GM21786 (cell line): ENCODE results near the gene POU3F1.

Experiments used
- ATAC-seq: cut with Tn5 transposase; IDR thresholded peaks from one replicate; pipeline ENCODE4 v1.9.1; 2021; ENCODE audit not compliant: unreplicated experiment

The POU3F1 gene

GRCh38 chr1:38006008-38006828 lies 40.4 kb downstream of the POU3F1 start:
- no peak for ATAC-seq

DNA sequence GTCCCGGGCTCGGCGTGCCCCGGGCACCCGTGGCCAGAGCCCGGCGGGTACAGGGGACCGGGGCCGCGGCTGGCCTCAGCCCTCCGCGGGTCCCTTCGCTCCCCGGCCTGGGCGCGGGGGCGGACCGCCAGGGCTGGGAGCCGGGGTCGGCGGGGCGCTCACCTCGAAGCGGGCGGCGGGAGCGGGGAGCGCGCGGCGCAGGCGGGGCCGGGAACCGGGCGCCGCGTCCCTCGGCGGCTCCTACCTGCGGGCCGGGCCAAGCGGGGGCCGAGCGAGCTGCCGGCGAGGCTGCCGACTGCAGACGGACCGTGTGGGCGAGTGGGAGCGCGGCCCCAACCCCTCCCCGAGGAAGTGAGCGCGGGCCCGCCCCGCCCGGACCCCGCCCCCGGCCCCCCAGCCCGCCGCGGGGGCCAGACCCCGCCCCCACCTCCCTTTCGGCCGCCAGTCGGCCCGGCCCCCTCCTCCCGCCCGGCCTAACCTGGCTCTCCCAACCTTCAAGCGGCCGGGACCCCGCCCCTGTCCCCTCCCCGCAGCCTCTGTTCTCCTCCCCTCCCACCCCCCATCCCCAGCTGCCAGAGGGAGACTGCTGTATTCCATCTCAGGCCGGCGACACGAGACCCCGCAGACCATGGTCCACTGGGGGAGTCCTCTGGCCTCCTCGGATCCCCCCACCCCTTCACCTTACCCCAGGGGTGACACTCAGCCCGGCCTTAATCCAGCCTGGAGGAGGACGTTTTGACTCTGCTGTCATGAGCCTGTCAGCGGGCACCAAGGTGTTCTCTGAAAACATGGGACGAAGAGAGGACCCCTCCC lies 41.2 kb downstream of the POU3F1 start, which contains the start of gene FHL3:
TSS of gene FHL3 (minus strand) at position 320 of the 813 bp plus-strand sequence. CDS start 6,102 bp downstream, outside the sequence.
- no peak for ATAC-seq

- no peak for ATAC-seq
These were observed 42.1 kb downstream of the POU3F1 start for GRCh38 chr1:38004284-38005108.

GRCh38 chr1:38003261-38004250 lies 43.0 kb downstream of the POU3F1 start:
- ATAC-seq = no peak

DNA sequence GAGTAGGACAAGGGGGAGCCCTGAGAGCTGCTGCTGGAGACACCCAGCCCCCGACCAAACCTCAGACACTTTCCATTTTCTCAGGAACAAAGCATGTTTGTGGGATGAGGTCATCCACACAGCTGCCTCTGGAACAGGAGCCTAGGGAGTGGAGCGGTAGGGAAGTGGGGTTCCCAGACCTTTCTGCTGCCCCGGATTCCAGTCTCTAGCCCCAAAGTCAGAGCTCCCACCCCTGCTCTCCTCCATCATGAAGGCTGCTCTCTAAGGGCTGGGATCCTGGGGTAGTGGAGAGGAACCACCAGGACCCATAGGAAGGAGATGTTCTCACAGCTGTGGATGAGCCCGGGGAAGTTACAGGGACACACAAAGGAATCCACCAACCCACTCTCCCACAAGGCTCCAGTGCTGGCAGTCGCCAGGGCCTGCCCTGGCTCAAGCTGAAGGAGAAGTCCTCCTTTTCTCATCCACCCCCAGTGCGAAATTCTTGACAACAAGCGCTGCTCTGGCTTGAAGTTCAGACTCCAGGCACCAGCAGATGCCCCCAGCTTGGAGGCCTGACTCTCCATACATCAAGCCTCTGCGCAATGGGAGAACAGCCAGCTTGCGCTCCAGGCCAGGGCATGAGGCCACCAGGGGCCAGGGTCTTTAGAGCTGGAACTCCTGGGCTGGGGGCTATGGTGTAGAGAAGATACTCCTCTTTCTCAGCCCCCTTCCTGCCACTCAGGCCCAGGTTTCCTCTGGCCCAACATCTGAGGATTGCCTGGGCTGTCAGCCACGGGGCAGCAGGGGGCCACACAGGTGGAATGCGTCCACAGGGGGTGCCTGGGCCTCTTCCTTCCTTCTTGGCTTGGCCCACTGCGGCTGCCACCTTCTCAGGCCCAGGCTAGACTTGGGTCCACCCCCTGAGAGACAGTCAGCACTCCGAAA lies 45.8 kb downstream of the POU3F1 start:
- no peak for ATAC-seq

DNA sequence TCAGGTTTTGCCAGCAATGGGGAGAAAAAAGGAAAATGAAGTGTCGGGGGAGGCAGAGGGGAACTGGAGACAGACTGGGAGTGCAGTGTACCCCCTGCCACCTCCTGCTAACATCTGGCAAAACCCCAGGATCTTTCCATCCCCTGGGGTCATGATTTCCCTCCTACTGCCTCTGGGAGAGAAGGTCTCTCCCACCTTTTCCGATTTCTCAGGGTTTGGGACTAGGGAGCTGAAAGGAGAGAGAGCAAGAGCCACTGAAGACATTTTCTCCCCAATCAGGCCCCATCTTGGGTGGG lies 46.4 kb downstream of the POU3F1 start:
- ATAC-seq = no peak

GRCh38 chr1:37999430-38000232 lies 47.0 kb downstream of the POU3F1 start:
- no peak for ATAC-seq

GRCh38 chr1:37998913-37999429 lies 47.6 kb downstream of the POU3F1 start:
- ATAC-seq = no peak

DNA sequence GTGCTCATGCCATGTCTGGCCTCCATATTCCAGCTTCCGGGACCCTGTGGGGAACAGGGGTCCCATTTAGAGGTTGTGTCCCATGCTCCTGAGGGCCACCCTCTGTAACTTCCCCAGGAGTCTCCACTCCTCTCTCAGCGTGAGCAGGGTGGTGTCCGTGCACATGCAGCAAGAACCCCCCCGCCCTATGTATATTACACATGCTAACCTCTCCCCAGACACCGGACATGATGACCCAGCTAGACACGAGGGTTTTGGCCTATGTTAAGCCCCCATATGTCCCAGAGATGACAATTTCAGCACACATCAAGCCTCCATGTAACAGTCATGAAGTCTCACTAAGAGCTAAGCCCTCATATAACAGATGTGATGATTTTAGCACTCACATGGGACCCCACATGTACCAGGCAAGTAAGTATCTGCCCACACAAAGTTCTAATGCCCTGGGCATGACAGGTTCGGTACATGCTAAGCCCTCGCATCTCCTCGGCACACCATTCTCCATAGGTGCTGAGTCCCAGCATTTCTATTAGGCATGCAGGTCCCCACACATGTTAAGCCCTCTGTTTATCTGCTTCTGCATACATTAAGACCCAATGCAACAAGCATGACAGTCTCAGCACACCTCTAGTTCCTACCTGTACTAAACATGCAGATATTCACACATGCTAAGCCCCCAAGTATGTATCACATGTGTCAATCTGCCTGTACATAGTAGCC lies 48.3 kb downstream of the POU3F1 start:
- no peak for ATAC-seq

DNA sequence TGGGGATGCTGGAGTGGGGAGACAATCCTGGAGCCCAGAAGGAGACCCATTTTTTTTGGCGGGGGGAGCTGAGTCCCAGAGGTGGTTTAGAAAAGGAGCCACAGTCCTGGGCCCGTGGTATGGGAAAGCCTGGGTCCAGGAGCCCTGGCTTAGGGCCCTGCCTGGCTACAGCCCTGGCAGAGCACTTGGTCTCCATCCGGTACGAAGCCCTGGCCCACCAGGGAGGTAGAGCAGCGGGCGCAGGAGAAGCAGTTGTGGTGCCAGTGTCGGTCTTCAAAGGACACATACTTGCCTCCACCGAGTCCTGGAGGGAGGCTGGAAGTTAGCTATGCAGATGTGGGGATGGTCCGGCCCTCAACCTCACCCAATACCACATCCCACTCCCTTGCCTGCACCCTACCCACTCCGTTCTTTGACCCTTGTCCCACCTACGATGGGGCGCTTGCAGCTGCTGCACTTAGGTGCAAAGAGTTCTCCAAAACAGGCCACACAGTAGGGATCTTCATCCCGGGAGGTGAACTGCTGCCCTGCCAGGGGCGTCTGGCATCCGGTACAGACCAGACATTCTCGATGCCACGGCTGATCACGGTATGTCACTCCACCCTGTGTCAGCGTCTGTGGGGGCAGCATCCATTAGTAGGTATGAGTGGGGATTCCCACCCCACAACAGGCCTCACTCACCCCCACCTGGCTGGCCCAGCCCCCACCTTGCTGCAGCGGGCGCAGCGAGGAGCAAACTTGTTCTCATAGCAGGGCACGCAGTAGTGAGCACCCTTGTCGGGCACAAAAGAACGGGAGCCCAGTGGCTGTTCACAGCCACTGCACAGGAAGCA lies 49.1 kb downstream of the POU3F1 start:
- ATAC-seq = no peak

- ATAC-seq = no peak
These were observed 50.7 kb downstream of the POU3F1 start for GRCh38 chr1:37995751-37996345.

DNA sequence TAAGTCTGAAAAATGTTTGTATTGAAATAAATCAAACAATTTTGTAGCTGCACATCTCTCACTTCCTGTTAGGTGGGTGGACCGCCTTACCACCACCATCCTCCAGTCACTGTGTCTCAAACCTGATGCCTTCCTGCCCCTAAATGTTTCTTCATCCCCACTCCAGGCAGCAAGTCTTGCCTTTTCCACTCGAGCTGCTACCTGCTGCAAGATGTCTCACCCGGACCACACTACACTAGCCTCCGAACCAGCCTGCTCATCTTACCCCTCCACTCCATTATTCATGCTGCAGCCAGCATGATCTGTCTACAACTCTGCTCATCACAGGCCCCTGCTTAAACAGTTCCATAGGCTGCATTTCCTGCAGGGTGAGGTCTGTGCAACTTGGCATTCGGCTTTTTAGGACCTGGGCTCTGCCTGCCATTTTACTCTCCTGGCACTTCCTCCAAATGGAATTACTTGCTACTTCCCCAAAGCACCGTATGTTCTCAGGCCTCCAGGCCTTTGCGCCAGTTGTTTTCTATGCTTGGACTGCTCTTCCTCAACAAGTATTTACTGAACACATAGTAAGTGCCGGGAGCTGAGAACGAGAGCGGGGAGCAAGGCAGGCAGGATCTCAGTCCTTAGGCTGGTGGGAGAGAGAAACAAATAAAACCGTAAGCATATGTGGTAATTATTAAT lies 51.6 kb downstream of the POU3F1 start:
- ATAC-seq = no peak
